GM10847 (cell line): ENCODE data around the gene FIGLA.

Experiments used
- POLR2A ChIP-seq: IDR thresholded peaks from 2 replicates; pipeline ENCODE4 v1.6.1; 2011; ENCODE audit not compliant: insufficient read length; ENCODE audit errors: extremely low read depth

Gene FIGLA

GRCh38 chr2:70822843-70823242, 32.4 kb upstream of the FIGLA start:
- TF ChIP-seq POLR2A, result no peak

GRCh38 chr2:70820499-70820898, 30.1 kb upstream of the FIGLA start, which contains the start of gene CLEC4F:
Gene CLEC4F (minus strand): TSS chr2:70820599. CDS start chr2:70820523, 76 bp downstream.
- no peak for TF ChIP-seq POLR2A

- TF ChIP-seq POLR2A, result no peak
Measured at GRCh38 chr2:70817284-70817954, 27.0 kb upstream of the FIGLA start.

- no peak for TF ChIP-seq POLR2A
Measured at GRCh38 chr2:70816726-70817125, 26.3 kb upstream of the FIGLA start.

GRCh38 chr2:70808983-70809958, 18.8 kb upstream of the FIGLA start:
- no peak for TF ChIP-seq POLR2A

- TF ChIP-seq POLR2A, result no peak
Measured at GRCh38 chr2:70807828-70808118, 17.3 kb upstream of the FIGLA start.

GRCh38 chr2:70807102-70807827, 16.8 kb upstream of the FIGLA start:
- TF ChIP-seq POLR2A, result no peak

- no peak for TF ChIP-seq POLR2A
Measured at GRCh38 chr2:70806620-70807019, 16.2 kb upstream of the FIGLA start.

GRCh38 chr2:70806013-70806412, 15.6 kb upstream of the FIGLA start:
- no peak for TF ChIP-seq POLR2A

- TF ChIP-seq POLR2A, result no peak
Measured at GRCh38 chr2:70801607-70802263, 11.3 kb upstream of the FIGLA start.

- no peak for TF ChIP-seq POLR2A
Measured at GRCh38 chr2:70799706-70800105, 9.3 kb upstream of the FIGLA start.

GRCh38 chr2:70797506-70797905, 7.1 kb upstream of the FIGLA start:
- TF ChIP-seq POLR2A, result no peak

GRCh38 chr2:70796262-70796661, 5.8 kb upstream of the FIGLA start:
- TF ChIP-seq POLR2A, result no peak

- no peak for TF ChIP-seq POLR2A
Measured at GRCh38 chr2:70795164-70795995, 4.9 kb upstream of the FIGLA start.
